ENCODE data around the gene NCKAP5.

GRCh38 chr2:133085646-133086045, 482.6 kb downstream of the NCKAP5 start:
- TF ChIP-seq, protein P1, sequence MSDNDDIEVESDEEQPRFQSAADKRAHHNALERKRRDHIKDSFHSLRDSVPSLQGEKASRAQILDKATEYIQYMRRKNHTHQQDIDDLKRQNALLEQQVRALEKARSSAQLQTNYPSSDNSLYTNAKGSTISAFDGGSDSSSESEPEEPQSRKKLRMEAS (IDR thresholded peaks at IDR 0.05), result no peak
- TF ChIP-seq RAD21 (IDR thresholded peaks at IDR 0.05; ENCODE audit: low read depth) (no peak), TEAD4 (IDR thresholded peaks at IDR 0.05) (no peak), EP300 (IDR thresholded peaks at IDR 0.05; ENCODE audit: borderline replicate concordance) (no peak), USF1 (IDR thresholded peaks at IDR 0.05) (no peak), YY1 (IDR thresholded peaks at IDR 0.05; ENCODE audit: low read depth) (no peak), NFIC (IDR thresholded peaks at IDR 0.05) (no peak), FOXM1 (IDR thresholded peaks at IDR 0.05; ENCODE audit: borderline replicate concordance, low read depth) (no peak), ZBTB7A (IDR thresholded peaks at IDR 0.05; ENCODE audit: low read depth) (no peak), CEBPB (IDR thresholded peaks at IDR 0.05) (no peak), TAF1 (IDR thresholded peaks at IDR 0.05; ENCODE audit: low read depth) (no peak), CREB1 (IDR thresholded peaks at IDR 0.05; ENCODE audit: low read depth) (no peak), EGR1 (IDR thresholded peaks at IDR 0.05) (no peak)
- TF ChIP-seq, protein P2, sequence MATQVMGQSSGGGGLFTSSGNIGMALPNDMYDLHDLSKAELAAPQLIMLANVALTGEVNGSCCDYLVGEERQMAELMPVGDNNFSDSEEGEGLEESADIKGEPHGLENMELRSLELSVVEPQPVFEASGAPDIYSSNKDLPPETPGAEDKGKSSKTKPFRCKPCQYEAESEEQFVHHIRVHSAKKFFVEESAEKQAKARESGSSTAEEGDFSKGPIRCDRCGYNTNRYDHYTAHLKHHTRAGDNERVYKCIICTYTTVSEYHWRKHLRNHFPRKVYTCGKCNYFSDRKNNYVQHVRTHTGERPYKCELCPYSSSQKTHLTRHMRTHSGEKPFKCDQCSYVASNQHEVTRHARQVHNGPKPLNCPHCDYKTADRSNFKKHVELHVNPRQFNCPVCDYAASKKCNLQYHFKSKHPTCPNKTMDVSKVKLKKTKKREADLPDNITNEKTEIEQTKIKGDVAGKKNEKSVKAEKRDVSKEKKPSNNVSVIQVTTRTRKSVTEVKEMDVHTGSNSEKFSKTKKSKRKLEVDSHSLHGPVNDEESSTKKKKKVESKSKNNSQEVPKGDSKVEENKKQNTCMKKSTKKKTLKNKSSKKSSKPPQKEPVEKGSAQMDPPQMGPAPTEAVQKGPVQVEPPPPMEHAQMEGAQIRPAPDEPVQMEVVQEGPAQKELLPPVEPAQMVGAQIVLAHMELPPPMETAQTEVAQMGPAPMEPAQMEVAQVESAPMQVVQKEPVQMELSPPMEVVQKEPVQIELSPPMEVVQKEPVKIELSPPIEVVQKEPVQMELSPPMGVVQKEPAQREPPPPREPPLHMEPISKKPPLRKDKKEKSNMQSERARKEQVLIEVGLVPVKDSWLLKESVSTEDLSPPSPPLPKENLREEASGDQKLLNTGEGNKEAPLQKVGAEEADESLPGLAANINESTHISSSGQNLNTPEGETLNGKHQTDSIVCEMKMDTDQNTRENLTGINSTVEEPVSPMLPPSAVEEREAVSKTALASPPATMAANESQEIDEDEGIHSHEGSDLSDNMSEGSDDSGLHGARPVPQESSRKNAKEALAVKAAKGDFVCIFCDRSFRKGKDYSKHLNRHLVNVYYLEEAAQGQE (IDR thresholded peaks at IDR 0.05; ENCODE audit: low read depth), result no peak
